ENCODE measurements around the gene AOC3.

AOC3 gene
- 1.3 to 1.5 reads per million in 2 experiments for total RNA-seq

GRCh38 chr17:42850954-42851353, at the start of gene AOC3:
TSS of gene AOC3 (plus strand) at chr17:42851199. CDS start at chr17:42851344, 145 bp downstream.
- DNase-seq (ENCODE audit: low read depth): no peak

- DNase-seq (ENCODE audit: low read depth): no peak
These were observed 47.7 kb upstream of the AOC3 start for GRCh38 chr17:42803074-42803883.

GRCh38 chr17:42804918-42805367, 46.1 kb upstream of the AOC3 start:
- DNase-seq (ENCODE audit: low read depth): no peak

GRCh38 chr17:42806249-42806648, 44.8 kb upstream of the AOC3 start:
- DNase-seq (ENCODE audit: low read depth): no peak

GRCh38 chr17:42809250-42809649, 41.7 kb upstream of the AOC3 start:
- no peak for DNase-seq (ENCODE audit: low read depth)

- DNase-seq (ENCODE audit: low read depth): no peak
These were observed 36.2 kb upstream of the AOC3 start for GRCh38 chr17:42814633-42815399.

- DNase-seq (ENCODE audit: low read depth): no peak
These were observed 33.1 kb upstream of the AOC3 start for GRCh38 chr17:42817866-42818265.

GRCh38 chr17:42818379-42818778, 32.6 kb upstream of the AOC3 start:
- no peak for DNase-seq (ENCODE audit: low read depth)

GRCh38 chr17:42819939-42820535, 31.0 kb upstream of the AOC3 start:
- DNase-seq (ENCODE audit: low read depth): peak; percentile 47

- DNase-seq (ENCODE audit: low read depth): no peak
These were observed 29.8 kb upstream of the AOC3 start for GRCh38 chr17:42821176-42821575.

GRCh38 chr17:42827472-42827871, 23.5 kb upstream of the AOC3 start:
- no peak for DNase-seq (ENCODE audit: low read depth)

GRCh38 chr17:42830971-42831370, 20.0 kb upstream of the AOC3 start:
- no peak for DNase-seq (ENCODE audit: low read depth)

- DNase-seq (ENCODE audit: low read depth): no peak
These were observed 18.6 kb upstream of the AOC3 start for GRCh38 chr17:42832213-42832933.

- DNase-seq (ENCODE audit: low read depth): peak; percentile 83
These were observed 17.8 kb upstream of the AOC3 start, which contains the start of gene PSME3 for GRCh38 chr17:42832934-42833766. TSS of gene PSME3 (plus strand) at chr17:42833397. CDS start at chr17:42833632, 235 bp downstream.

GRCh38 chr17:42833767-42834422, 17.1 kb upstream of the AOC3 start:
- no peak for DNase-seq (ENCODE audit: low read depth)

- no peak for DNase-seq (ENCODE audit: low read depth)
These were observed 15.3 kb upstream of the AOC3 start for GRCh38 chr17:42835732-42836131.

- DNase-seq (ENCODE audit: low read depth): no peak
These were observed 8.9 kb upstream of the AOC3 start for GRCh38 chr17:42841975-42842685.

GRCh38 chr17:42843358-42843934, 7.6 kb upstream of the AOC3 start:
- no peak for DNase-seq (ENCODE audit: low read depth)

GRCh38 chr17:42844271-42844670, 6.7 kb upstream of the AOC3 start, which contains the start of gene AOC2:
TSS of gene AOC2 (plus strand) at chr17:42844580. CDS start at chr17:42844627, 47 bp downstream.
- no peak for DNase-seq (ENCODE audit: low read depth)
